GM10847 (cell line): Measurements from ENCODE around the gene DCUN1D5.

Source experiments
- POLR2A ChIP-seq: IDR thresholded peaks from 2 replicates; pipeline ENCODE4 v1.6.1; 2011; ENCODE audit not compliant: insufficient read length; ENCODE audit errors: extremely low read depth

Gene DCUN1D5

GRCh38 chr11:103031834-103032233, 60.1 kb downstream of the DCUN1D5 start:
- no peak for TF ChIP-seq POLR2A

GRCh38 chr11:103029401-103029800, 62.6 kb downstream of the DCUN1D5 start:
- TF ChIP-seq POLR2A, result no peak

- no peak for TF ChIP-seq POLR2A
Observed at GRCh38 chr11:103024086-103024485, 67.9 kb downstream of the DCUN1D5 start.

DNA sequence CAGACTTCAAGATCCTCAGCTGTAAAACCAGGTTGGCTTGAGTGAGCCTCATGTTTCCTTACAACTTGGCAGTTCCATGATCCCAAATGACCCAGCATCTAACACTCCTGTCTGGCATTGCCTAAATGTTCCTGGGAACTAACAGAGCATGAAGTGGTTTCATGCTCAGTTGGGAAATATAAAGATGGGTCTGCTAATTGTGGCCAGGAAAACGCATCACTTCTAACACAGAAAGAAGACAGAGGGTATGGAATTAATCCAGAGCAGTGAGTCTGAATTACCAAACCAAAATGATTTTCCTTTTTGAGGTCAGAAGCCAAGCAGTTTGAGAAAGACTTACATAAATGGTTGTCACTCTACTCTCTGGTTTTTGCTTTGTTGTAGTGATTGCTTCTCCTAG, 75.9 kb downstream of the DCUN1D5 start:
- no peak for TF ChIP-seq POLR2A

DNA sequence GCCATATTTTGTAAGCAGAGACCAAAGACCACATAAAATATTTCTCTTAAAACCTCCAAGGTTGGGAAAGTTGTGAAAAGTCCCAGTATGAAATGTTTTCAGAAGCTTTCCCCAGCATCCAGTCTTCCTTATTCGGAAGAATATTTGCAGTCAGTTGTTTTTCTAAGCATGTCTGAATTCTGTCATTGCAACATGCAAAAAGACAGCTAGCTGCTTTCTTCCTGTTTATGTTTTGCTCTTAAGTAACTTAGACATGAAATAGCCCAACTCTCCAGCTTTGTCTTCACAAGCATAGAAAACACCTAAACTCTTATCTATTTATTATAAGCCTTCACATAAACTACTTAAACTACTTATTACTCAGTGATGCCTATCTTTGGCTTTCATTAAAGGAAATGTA, 78.5 kb downstream of the DCUN1D5 start:
- TF ChIP-seq POLR2A, result no peak
